HG03558 (cell line): ENCODE measurements around the gene NUDT8.
"Not testable (repeated sequence)": the region's sequence is repeated elsewhere in the genome, so short reads cannot be mapped to it uniquely, and the experiment has no call there.

Experiments
- ATAC-seq: cut with Tn5 transposase; IDR thresholded peaks from one replicate; pipeline ENCODE4 v1.9.1; 2021; ENCODE audit warnings: moderate number of reproducible peaks; ENCODE audit not compliant: unreplicated experiment; ENCODE audit errors: extremely low read depth

The NUDT8 gene

DNA sequence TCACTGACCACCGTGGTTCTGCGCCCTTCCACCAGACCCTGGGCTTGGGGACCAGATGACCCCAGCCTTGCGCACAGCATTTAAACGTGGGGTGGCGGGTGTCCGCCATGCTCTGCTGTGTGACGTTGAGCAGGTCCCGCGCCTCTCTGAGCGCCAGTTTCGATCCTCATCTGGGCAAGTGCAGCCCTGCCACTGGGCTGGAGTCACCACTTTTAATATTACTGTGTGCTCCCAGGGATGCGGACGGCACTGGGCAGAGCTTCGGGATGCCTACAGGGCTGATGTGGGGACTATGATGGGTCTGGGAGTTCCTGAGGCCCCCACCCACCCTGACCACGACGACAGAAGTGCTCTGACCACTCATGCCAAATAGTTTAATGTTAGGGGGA lies 1.2 kb upstream of the NUDT8 start:
- no peak for ATAC-seq

- ATAC-seq: peak; percentile 32
These were observed 648 bp upstream of the NUDT8 start for GRCh38 chr11:67630228-67630942.

DNA sequence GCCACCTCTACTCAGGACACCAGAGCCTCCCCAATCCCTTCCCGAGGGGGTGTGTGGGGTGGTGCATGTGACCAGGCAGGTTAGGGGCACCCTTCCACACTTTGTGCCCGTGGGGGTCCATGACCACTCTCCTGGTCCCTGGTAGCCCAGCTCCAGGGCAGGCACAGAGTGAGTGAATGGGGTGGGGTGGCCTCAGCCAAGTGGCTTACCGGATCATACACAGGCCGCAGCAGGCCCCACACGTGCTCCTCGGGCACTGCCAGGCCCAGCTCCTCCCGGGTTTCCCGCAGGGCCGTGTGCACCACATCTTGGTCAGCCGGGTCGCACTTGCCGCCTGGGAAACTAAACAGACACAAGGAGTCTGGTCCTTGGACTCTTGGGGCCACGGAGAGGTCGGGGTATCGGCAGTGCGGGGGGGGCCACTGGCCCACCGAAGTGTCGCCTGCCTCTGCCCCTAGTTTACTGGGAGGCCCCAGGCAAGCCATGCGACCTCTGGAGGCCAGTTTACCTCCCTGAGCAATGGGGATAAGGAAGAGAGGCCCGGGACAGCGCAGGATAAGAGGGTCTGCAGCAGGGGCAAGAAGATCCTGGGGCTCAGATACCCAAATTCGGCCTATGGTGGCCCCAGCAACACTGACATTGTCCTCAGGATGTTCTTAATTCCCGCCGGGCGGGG lies 889 bp downstream of the NUDT8 start:
- no peak for ATAC-seq

GRCh38 chr11:67627812-67628624 lies 1.7 kb downstream of the NUDT8 start:
- no peak for ATAC-seq

- no peak for ATAC-seq
These were observed 2.3 kb downstream of the NUDT8 start for GRCh38 chr11:67627441-67627811.

DNA sequence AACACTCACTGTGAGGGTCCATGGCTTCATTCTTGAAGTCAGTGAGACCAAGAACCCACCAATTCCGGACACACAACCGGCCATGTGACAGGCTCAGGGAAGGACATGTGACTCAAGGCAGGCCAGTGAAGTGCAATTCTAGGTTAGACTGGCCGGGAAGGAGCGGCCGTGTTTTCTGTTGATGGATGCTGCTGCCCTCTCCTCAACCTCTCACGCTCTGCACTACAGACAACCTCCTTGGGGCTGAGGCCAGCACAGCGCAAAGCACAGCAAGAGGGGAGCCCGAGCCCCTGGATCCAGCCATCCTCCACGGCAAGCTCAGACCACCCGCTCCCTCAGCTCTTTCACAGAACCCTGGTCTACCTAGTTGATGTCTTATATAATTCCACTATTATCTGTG lies 2.8 kb downstream of the NUDT8 start:
- no peak for ATAC-seq

DNA sequence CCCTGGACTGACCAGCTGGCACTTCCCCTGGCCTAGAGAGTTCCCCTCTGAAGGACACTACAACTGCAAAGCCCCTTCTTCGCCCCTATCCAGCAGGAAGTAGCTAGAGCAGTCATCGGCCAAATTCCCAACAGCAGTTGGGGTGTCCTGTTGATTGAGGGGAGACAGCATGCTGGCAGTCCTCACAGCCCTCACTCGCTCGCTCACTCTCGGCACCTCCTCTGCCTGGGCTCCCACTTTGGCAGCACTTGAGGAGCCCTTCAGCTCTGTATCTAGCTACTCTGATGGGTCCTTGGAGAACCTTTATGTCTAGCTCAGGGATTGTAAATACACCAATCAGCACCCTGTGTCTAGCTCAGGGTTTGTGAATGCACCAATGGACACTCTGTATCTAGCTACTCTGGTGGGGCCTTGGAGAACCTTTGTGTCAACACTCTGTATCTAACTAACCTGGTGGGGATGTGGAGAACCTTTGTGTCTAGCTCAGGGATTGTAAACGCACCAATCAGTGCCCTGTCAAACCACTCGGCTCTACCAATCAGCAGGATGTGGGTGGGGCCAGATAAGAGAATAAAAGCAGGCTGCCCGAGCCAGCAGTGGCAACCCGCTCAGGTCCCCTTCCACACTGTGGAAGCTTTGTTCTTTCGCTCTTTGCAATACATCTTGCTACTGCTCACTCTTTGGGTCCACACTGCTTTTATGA lies 3.5 kb downstream of the NUDT8 start:
- not testable (repeated sequence) for ATAC-seq

DNA sequence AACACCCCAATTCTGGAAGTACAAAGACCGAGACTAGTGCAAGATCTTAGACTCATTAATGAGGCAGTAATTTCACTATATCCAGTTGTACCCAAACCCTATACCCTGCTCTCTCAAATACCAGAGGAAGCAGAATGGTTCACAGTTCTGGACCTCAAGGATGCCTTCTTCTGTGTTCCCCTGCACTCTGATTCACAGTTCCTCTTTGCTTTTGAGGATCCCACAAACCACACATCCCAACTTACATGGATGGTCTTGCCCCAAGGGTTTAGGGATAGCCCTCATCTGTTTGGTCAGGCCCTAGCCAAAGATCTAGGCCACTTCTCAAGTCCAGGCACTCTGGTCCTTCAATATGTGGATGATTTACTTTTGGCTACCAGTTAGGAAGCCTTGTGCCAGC lies 5.9 kb downstream of the NUDT8 start:
- not testable (repeated sequence) for ATAC-seq

- not testable (repeated sequence) for ATAC-seq
These were observed 6.8 kb downstream of the NUDT8 start for GRCh38 chr11:67622905-67623304.

GRCh38 chr11:67621928-67622327 lies 7.8 kb downstream of the NUDT8 start:
- not testable (repeated sequence) for ATAC-seq

GRCh38 chr11:67620621-67621020 lies 9.1 kb downstream of the NUDT8 start:
- ATAC-seq: not testable (repeated sequence)

DNA sequence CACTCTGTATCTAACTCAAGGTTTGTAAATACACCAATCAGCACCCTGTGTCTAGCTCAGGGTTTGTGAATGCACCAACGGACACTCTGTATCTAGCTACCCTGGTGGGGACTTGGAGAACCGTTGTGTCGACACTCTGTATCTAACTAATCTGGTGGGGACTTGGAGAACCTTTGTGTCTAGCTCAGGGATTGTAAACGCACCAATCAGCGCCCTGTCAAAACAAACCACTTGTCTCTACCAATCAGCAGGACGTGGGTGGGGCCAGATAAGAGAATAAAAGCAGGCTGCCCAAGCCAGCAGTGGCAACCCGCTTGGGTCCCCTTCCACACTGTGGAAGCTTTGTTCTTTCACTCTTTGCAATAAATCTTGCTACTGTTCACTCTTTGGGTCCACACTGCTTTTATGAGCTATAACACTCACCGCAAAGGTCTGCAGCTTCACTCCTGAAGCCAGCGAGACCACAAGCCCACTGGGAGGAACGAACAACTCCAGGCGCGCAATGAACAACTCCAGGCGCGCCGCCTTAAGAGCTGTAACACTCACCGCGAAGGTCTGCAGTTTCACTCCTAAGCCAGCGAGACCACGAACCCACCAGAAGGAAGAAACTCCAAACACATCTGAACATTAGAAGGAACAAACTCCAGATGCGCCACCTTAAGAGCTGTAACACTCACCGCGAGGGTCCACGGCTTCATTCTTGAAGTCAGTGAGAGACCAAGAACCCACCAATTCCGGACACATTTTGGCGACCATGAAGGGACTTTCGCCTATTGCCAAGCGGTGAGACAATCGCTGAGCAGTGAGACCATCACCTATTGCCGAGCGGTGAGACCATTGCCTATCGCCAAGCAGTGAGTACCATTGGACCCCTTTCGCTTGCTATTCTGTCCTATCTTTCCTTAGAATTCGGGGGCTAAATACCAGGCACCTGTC lies 9.8 kb downstream of the NUDT8 start:
- ATAC-seq: not testable (repeated sequence)

DNA sequence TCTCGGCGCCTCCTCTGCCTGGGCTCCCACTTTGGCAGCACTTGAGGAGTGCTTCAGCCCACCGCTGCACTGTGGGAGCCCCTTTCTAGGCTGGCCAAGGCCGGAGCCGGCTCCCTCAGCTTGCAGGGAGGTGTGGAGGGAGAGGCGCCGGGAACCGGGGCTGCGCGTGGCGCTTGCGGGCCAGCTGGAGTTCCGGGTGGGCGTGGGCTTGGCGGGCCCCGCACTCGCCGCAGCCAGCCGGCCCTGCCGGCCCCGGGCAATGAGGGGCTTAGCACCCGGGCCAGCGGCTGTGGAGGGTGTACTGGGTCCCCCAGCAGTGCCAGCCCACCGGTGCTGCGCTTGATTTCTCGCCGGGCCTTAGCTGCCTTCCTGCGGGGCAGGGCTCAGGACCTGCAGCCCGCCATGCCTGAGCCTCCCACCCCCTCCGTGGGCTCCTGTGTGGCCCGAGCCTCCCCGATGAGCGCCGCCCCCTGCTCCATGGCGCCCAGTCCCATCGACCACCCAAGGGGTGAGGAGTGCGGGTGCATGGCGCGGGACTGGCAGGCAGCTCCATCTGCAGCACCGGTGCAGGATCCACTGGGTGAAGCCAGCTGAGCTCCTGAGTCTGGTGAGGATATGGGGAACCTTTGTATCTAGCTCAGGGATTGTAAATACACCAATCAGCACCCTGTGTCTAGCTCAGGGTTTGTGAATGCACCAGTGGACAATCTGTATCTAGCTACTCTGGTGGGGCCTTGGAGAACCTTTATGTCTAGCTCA lies 10.7 kb downstream of the NUDT8 start:
- not testable (repeated sequence) for ATAC-seq

GRCh38 chr11:67617243-67617953 lies 12.3 kb downstream of the NUDT8 start:
- no peak for ATAC-seq

- ATAC-seq: no peak
These were observed 13.1 kb downstream of the NUDT8 start for GRCh38 chr11:67616431-67617242.

DNA sequence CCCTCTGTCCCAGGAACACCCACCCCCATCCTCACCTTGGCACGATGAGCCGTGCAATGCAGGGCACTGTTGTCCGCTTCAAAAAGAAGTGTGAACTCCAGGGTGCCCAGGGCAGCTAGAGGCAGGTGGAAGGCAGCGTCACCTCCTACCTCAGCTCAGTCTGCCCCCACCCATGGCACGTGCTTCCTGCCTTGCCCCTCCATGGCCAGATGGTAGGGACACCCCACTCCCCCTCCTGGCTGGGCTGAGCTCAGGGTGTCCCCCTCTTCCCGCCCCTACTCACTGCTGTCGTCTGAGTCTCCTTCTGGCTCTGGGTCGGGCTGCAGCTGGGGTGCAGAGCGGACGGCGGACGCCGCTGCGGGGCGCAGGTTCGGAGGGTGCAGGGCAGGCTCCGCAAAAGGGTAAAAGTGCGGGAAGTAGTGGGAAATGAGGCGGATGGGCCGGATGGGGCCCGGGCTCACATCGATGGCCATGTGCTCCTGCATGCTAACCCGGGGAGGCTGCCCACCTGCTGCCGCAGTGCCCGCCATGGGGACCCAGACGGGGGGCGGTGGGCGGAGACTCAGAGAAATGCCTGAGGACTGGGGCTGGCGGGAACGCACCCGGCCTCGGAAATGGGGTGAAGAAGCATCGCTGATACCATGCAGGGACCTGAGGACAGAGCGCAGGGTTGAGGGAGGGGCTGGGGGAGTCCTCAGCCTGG lies 13.9 kb downstream of the NUDT8 start:
- no peak for ATAC-seq
